HG02852 (cell line): ENCODE measurements around the gene AFMID.
"Not testable (repeated sequence)": the region's sequence is repeated elsewhere in the genome, so short reads cannot be mapped to it uniquely, and the experiment has no call there.

Experiments
- ATAC-seq: cut with Tn5 transposase; IDR thresholded peaks from one replicate; pipeline ENCODE4 v1.9.1; 2021; ENCODE audit warnings: mild to moderate bottlenecking, moderate library complexity; ENCODE audit not compliant: unreplicated experiment

The AFMID gene

GRCh38 chr17:78151514-78152008 lies 35.6 kb upstream of the AFMID start:
- no peak for ATAC-seq

DNA sequence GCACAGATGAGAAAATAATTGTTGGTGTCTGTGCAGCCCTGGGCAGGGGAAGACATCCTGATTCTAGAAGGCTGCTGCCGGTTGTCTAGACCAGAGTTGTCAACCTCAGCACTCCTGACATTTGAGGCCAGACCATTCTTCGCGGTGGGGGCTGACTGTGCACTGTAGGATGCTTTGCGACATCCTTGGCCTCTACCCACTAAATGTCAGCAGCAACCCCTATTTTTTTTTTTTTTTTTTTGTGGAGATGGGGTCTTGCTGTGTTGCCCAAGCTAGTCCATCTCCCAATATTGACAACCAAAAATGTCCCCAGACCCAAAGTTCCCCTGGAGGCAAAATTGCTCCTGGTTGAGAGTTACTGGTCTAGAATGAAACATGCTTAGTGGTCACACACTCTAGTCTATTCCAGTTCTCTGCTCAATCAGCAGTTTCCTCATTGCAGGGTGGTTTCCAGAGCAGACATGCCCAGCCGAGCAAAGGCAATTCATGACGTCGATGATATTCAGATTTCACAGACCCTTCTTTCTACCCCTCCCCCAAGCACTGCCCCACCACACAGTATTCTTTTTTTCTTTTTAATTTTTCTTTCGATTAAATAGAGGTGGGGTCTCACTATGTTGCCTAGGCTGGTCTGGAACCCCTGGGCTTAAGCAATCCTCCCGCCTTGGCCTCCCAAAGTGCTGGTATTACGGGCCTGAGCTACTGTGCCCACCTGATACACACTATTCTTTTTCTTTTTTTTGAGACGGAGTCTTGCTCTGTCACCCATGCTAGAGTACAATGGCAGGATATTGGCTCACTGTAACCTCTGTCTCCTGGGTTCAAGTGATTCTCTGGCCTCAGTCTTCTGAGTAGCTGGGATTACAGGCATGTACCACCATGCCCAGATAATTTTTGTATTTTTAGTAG lies 32.0 kb upstream of the AFMID start:
- peak; percentile 43 for ATAC-seq

- no peak for ATAC-seq
Measured at GRCh38 chr17:78159575-78160158, 27.5 kb upstream of the AFMID start.

- ATAC-seq: no peak
Measured at GRCh38 chr17:78163881-78164747, 23.0 kb upstream of the AFMID start.

- ATAC-seq: no peak
Measured at GRCh38 chr17:78164748-78165607, 22.2 kb upstream of the AFMID start.

DNA sequence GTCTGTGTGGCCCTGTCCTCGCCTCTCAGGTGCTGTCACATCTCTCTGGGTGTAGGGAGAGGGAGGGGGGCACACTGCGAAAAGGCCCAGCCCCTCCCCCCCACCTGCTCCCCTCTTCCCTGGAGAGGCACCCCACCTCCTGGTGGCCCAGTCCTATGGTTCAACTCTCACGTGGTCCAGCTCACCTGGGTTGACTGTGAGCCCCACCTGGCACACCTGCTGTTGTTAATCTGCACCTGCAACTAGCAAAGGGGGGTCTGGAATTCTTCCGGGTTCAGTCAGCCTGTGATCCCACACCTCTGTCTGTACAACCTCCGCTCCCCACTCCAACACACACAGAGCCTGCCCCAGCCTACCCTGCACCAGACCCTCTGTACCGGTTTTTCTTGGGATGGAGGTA lies 20.7 kb upstream of the AFMID start:
- ATAC-seq: no peak

GRCh38 chr17:78168242-78168902 lies 18.8 kb upstream of the AFMID start, which contains the start of gene SYNGR2:
SYNGR2 (plus strand) TSS chr17:78168581; CDS start chr17:78168617, 36 bp downstream.
- ATAC-seq: peak; percentile 51

DNA sequence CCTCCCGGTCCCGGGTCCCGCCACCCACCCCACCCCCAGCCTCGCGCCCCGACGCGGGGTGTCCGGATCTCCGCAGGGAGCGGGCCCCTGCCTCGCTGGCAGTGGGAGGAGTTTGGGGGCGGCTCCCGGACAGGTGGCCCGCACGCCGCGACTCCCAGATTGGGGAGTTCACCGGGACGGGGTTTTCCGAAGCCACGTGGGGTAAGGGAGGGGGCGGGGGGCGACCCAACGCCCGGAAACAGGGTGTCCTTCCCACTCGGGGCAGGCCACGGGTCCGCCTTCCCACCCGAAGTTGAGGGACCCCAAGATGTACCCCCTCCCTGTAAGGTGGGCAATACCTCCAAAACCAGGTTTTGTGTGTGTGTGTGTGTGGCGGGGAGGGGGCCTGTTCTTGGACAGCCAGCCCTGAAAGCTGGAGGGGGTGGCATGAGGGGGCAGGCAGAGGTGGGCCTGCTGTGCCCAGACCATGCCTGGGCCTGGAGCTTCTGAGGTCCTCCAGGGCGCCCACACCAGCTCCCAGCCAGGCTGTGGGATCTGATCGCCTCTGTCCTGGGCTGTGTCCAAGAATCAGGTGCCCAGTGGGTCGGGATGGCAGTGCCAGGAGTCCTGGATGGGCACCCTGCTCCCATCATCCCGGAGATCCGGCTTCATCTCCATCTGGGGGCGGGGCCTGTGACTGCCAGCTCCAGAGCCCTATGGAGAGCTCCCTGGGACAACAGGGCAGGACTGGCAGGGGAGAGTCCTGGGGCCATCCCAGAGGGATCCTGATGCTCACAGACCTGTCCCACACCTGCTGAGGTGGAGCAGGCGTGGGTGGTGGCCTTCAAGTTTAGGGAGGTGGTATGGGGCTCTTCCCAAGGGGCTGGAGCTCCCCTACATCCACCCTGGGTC lies 18.0 kb upstream of the AFMID start:
- peak; percentile 32 for ATAC-seq

- no peak for ATAC-seq
Measured at GRCh38 chr17:78170692-78171590, 16.2 kb upstream of the AFMID start.

GRCh38 chr17:78171591-78172248 lies 15.4 kb upstream of the AFMID start:
- not testable (repeated sequence) for ATAC-seq

DNA sequence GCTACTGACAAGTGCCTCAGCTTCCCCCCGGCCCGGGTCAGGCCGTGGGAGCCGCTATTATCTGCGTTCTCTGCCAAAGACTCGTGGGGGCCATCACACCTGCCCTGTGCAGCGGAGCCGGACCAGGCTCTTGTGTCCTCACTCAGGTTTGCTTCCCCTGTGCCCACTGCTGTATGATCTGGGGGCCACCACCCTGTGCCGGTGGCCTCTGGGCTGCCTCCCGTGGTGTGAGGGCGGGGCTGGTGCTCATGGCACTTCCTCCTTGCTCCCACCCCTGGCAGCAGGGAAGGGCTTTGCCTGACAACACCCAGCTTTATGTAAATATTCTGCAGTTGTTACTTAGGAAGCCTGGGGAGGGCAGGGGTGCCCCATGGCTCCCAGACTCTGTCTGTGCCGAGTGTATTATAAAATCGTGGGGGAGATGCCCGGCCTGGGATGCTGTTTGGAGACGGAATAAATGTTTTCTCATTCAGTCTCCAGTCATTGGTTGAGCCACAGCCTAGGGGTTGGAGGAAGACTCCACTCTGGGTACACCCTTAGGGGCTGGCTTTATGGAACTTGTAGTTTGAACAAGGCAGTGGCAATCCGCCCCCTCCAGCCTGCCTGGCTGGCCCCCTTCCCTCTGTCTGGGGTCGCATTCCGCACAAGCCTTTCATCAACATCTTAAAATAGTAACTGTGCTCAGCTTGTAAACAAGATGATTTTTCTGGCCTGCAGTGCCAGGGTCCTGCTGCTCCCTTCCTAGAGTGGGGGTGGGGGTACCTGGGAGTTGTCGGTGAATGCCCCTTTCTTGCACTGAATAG lies 14.7 kb upstream of the AFMID start:
- no peak for ATAC-seq

DNA sequence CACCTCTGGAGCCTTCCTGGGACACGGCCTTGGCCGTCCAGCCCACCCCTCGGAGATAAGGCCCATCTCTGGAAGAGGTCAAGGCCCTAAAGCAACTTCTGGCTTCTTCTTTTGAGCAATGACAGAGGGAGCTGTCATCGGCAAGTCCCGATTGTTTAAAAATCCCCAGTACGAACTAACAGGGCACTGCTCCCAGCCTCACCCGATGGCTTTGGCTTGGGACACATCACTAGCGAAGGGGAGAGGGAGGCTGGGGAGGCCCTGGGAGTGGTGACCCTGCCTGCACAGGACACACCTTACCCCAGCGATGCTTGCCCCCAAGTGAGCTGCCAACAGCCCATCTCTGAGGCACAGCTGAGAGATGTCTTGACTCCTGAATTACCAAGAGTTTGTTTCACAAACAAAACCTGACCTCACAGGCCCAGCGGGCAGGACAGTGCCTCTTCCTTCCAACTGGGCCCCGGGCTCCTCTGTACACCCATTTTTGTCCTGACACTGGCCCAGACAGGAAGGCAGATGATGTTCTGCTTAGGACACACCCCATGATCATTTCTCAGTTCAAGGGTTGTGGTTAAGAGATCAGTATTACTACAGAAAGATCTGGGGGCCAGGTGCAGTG lies 14.0 kb upstream of the AFMID start:
- ATAC-seq: no peak

DNA sequence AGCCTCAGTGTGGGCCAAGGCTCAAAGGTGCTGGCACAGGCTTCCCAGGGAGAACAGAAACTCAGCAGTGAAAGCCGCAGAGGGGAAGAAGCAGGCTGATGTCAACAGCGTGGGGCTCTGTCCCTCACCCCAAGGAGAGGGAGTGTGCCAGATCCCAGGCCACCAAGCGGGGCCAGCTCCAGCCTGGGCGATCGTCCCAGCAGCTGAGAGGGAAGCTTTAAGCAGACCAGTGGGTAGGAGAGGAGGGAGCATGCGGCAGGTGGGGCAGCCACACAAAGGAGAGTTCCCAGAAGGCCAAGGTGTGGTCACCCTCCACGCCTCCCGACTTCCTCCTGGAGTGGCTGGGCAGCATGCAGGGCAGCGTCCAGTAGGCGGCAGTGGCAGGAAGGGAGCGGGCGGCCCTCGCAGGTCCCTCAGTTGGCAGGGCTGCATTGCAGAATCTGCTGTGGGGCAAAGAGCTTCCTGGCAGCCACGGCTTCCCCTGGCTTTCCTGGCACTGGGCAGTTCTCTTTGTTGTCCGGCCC lies 12.8 kb upstream of the AFMID start:
- ATAC-seq: no peak

- no peak for ATAC-seq
Measured at GRCh38 chr17:78174870-78175642, 12.1 kb upstream of the AFMID start.

GRCh38 chr17:78175643-78175981 lies 11.6 kb upstream of the AFMID start:
- ATAC-seq: no peak
